Body of pancreas (tissue), 4 donors: ENCODE data around the gene LY6G6F.

Experiments
- CTCF ChIP-seq, 7 experiments: fragments of 450-650 bp in 4 of 7; fragments of 200-600 bp in 3 of 7; sonication (generic) in 3 of 7; IDR thresholded peaks; one replicate each; pipeline ENCODE4 v1.5.1; 2016 to 2019; ENCODE audit warnings: antibody characterized with exemption in 7 of 7
- POLR2A ChIP-seq, 3 donors: fragments of 450-650 bp; IDR thresholded peaks; one replicate each; pipeline ENCODE4 v1.6.1; 2016; ENCODE audit warnings: antibody characterized with exemption in 3 of 3, mild to moderate bottlenecking in 2 of 3

GRCh38 chr6:31723245-31723979, 16.7 kb downstream of the LY6G6F start, which contains the start of gene MPIG6B:
- TF ChIP-seq CTCF (IDR thresholded peaks at IDR 0.05) (no peak), POLR2A (IDR thresholded peaks at IDR 0.05) (no peak)
